Measurements from ENCODE around the gene TNNT2.

DNA sequence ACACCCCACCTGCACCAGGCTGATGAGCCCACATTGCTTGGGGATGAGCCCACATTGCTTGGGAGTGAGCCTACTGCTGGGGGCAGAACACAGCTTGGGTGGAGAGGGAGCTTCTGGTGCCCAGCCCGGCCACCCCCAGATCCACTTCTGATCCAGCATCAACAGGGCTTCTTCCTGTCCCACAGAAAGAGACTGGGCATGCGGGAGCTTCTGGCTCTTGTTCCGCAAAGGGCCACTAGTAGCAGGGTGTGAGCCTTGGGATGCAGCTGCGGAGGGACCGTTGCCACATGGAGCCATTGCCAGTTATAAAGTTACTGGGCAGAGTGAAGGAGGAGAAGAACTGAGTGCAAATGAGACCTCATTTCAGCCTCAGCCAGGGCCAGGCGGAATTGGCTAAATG lies 57.8 kb downstream of the TNNT2 start:
- TF ChIP-seq, protein P1, sequence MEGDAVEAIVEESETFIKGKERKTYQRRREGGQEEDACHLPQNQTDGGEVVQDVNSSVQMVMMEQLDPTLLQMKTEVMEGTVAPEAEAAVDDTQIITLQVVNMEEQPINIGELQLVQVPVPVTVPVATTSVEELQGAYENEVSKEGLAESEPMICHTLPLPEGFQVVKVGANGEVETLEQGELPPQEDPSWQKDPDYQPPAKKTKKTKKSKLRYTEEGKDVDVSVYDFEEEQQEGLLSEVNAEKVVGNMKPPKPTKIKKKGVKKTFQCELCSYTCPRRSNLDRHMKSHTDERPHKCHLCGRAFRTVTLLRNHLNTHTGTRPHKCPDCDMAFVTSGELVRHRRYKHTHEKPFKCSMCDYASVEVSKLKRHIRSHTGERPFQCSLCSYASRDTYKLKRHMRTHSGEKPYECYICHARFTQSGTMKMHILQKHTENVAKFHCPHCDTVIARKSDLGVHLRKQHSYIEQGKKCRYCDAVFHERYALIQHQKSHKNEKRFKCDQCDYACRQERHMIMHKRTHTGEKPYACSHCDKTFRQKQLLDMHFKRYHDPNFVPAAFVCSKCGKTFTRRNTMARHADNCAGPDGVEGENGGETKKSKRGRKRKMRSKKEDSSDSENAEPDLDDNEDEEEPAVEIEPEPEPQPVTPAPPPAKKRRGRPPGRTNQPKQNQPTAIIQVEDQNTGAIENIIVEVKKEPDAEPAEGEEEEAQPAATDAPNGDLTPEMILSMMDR (IDR thresholded peaks at IDR 0.05) = no peak
- TF ChIP-seq EZH2 (IDR thresholded peaks at IDR 0.05; ENCODE audit: borderline replicate concordance, insufficient read depth, low read depth, low read length, poor library complexity, severe bottlenecking) = no peak

Data from B cell (primary cell).